ENCODE data around the gene SIM1. TPM values are rescaled to one million over a fixed set of nuclear protein-coding genes. Genes with fewer than 3 reads are reported as not detected.

Gene SIM1
- polyA plus RNA-seq (2011; rRNA removed): not detected in 2 replicates
- polyA minus RNA-seq (2011; rRNA and poly(A)+ RNA removed): not detected in 2 replicates

DNA sequence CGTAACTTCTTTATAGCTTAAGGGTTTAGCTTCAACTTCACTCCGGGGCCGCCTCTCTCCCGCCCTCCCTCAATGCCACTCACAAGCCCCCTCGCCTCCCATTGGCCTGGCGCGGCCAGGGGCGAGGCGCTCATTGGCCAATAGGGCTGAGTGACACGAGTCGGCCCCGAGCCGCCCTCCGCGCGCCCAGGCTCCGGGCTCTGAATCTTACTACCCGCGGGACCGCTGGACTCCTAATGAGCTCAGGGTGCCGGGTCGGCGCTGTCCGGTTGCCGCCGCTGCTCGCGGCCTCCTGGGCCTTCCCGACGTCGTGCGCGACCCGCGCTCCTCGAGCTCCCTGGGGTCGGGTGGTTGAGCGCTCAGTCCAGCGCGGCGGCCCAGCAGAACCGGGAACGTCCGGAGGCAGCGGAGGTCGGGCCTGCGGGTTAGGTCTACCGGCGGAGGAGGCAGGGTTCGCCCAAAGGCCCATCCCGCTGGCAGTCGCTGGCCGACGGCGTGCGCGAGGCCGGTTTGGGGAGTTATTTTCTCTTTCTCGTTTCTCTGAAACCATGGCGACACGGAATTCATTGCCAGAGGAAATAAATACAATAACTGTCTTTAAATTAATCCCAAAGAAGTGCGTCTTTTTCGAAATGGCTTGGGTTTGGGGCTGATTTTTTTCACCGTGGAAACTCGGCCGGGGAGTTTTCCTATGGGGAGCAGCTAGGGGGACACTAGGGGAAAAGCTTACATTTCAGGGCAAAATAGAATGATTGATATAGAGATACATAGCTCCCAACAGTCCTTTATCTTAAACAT lies at the start of gene SIM1:
TSS of gene SIM1 (minus strand) at position 19 of the 798 bp plus-strand sequence. CDS start 1,453 bp downstream, outside the sequence.
- Histone ChIP-seq H3K27ac (ENCODE audit: low read depth, low read length) (no peak within 1 kb of the TSS), H3K27me3 (ENCODE audit: control insufficient read depth, insufficient read depth, low read length) (peaks cover 97% of the 10 kb centered on the region), H3K9me3 (ENCODE audit: control insufficient read depth, insufficient read depth, low read length) (peaks cover 20% of the 10 kb centered on the region; the same call in 1 of the 2 replicates), H3K4me3 (ENCODE audit: low read depth, low read length) (peak within 1 kb of the TSS; percentile 45)
- TF ChIP-seq, protein P1, sequence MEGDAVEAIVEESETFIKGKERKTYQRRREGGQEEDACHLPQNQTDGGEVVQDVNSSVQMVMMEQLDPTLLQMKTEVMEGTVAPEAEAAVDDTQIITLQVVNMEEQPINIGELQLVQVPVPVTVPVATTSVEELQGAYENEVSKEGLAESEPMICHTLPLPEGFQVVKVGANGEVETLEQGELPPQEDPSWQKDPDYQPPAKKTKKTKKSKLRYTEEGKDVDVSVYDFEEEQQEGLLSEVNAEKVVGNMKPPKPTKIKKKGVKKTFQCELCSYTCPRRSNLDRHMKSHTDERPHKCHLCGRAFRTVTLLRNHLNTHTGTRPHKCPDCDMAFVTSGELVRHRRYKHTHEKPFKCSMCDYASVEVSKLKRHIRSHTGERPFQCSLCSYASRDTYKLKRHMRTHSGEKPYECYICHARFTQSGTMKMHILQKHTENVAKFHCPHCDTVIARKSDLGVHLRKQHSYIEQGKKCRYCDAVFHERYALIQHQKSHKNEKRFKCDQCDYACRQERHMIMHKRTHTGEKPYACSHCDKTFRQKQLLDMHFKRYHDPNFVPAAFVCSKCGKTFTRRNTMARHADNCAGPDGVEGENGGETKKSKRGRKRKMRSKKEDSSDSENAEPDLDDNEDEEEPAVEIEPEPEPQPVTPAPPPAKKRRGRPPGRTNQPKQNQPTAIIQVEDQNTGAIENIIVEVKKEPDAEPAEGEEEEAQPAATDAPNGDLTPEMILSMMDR (IDR thresholded peaks at IDR 0.05; ENCODE audit: low read depth, low read length): no peak
- DNase-seq (ENCODE audit: low read depth, low spot score): no peak
- ChIA-PET POLR2A (interaction anchor here (1.0 kb wide), 1 partner anchor 289 kb away, joined by 3 read pairs; no protein-coding TSS in a partner anchor), CTCF (interaction anchor here (0.6 to 2.5 kb wide), 4 partner anchors 8 to 348 kb away, joined by 3 to 10 read pairs (median 4); no protein-coding TSS in a partner anchor)

- H3K27ac ChIP-seq (ENCODE audit: low read depth, low read length): no peak overlapping the region
- no peak overlapping the region for H3K4me3 ChIP-seq (ENCODE audit: low read depth, low read length)
- ChIA-PET CTCF (no interaction called here), POLR2A (no interaction called here)
- H3K27me3 ChIP-seq (ENCODE audit: control insufficient read depth, insufficient read depth, low read length): no peaks in the 10 kb centered on the region
- DNase-seq (ENCODE audit: low read depth, low spot score): no peak
- TF ChIP-seq, protein P1 (IDR thresholded peaks at IDR 0.05; ENCODE audit: low read depth, low read length): no peak
- H3K9me3 ChIP-seq (ENCODE audit: control insufficient read depth, insufficient read depth, low read length): no peaks in the 10 kb centered on the region; the same call in 1 of the 2 replicates
Measured at GRCh38 chr6:100512203-100512862, 47.6 kb upstream of the SIM1 start.

DNA sequence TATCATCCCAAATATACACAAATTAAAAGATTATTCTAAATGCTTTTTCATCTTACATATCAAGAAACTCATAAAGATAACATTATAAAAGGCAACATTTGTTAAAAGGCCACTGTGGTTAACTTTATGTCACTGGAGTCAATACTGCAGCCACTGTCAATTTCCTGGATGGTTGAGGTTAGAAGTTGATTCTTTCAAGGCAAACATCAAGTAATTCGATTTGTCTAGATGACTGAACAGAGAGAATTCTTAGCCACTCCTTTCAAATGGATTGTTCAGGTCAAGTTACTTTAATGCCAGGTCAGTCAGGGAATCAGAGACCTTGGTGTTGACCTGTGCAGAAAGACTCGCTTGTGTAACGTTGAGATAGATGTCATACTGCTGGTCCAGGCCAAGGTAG lies 44.4 kb upstream of the SIM1 start:
- no peaks in the 10 kb centered on the region; the same call in 1 of the 2 replicates for H3K9me3 ChIP-seq (ENCODE audit: control insufficient read depth, insufficient read depth, low read length)
- H3K27me3 ChIP-seq (ENCODE audit: control insufficient read depth, insufficient read depth, low read length): no peaks in the 10 kb centered on the region
- no peak overlapping the region for H3K4me3 ChIP-seq (ENCODE audit: low read depth, low read length)
- H3K27ac ChIP-seq (ENCODE audit: low read depth, low read length): no peak overlapping the region
- TF ChIP-seq, protein P1 (IDR thresholded peaks at IDR 0.05; ENCODE audit: low read depth, low read length): no peak
- no peak for DNase-seq (ENCODE audit: low read depth, low spot score)
- ChIA-PET CTCF (no interaction called here), POLR2A (no interaction called here)

DNA sequence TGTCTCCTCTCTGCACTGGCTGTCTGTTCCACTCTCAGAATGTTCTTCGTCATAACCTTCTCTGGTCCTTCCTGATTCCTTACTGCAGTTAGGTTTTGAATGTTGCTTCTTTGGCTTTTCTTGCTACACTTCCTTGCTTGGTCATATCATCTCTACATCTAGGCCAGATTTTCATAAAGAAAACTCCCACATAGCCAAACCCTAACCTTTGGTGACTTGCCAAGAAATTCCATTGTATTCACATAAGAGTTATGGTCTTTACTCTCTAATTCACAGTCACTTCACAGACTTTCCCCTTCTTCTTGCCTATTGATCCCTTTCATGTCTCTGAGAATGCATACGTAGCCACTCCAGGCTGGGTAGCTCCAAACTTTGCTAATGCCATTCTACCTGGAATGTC lies 41.9 kb upstream of the SIM1 start:
- ChIA-PET CTCF (no interaction called here), POLR2A (no interaction called here)
- no peak for DNase-seq (ENCODE audit: low read depth, low spot score)

More for the DNA sequence above, 41.9 kb upstream of the SIM1 start:
- H3K9me3 ChIP-seq (ENCODE audit: control insufficient read depth, insufficient read depth, low read length): no peaks in the 10 kb centered on the region; the same call in 1 of the 2 replicates
- TF ChIP-seq, protein P1 (IDR thresholded peaks at IDR 0.05; ENCODE audit: low read depth, low read length): no peak
- H3K27ac ChIP-seq (ENCODE audit: low read depth, low read length): no peak overlapping the region
- H3K27me3 ChIP-seq (ENCODE audit: control insufficient read depth, insufficient read depth, low read length): no peaks in the 10 kb centered on the region
- no peak overlapping the region for H3K4me3 ChIP-seq (ENCODE audit: low read depth, low read length)

Data from AG04450 (cell line).